GM19328 (cell line): Measurements from ENCODE around the gene XRRA1.

Experiments used
- ATAC-seq: cut with Tn5 transposase; IDR thresholded peaks from one replicate; pipeline ENCODE4 v1.9.1; 2021; ENCODE audit warnings: mild to moderate bottlenecking, moderate library complexity; ENCODE audit not compliant: unreplicated experiment

XRRA1 gene

GRCh38 chr11:74950374-74950969, 1.6 kb upstream of the XRRA1 start:
- no peak for ATAC-seq

GRCh38 chr11:74949753-74950137, 854 bp upstream of the XRRA1 start:
- ATAC-seq, result no peak

GRCh38 chr11:74948546-74948897, 369 bp downstream of the XRRA1 start:
- ATAC-seq, result peak; percentile 6

- no peak for ATAC-seq
These were observed 6.7 kb downstream of the XRRA1 start for GRCh38 chr11:74942073-74942759.

- no peak for ATAC-seq
These were observed 7.4 kb downstream of the XRRA1 start for GRCh38 chr11:74941492-74941891.

GRCh38 chr11:74937696-74938475, 11.0 kb downstream of the XRRA1 start:
- no peak for ATAC-seq

GRCh38 chr11:74936976-74937375, 11.9 kb downstream of the XRRA1 start:
- no peak for ATAC-seq

- no peak for ATAC-seq
These were observed 12.8 kb downstream of the XRRA1 start for GRCh38 chr11:74936087-74936486.

- ATAC-seq, result no peak
These were observed 13.6 kb downstream of the XRRA1 start for GRCh38 chr11:74935285-74935684.

GRCh38 chr11:74933765-74934164, 15.1 kb downstream of the XRRA1 start:
- no peak for ATAC-seq

- ATAC-seq, result no peak
These were observed 16.1 kb downstream of the XRRA1 start for GRCh38 chr11:74932797-74933196.

- ATAC-seq, result no peak
These were observed 16.7 kb downstream of the XRRA1 start for GRCh38 chr11:74932169-74932568.

- peak; percentile 69 for ATAC-seq
These were observed 19.2 kb downstream of the XRRA1 start for GRCh38 chr11:74929431-74930363.

- no peak for ATAC-seq
These were observed 21.4 kb downstream of the XRRA1 start for GRCh38 chr11:74927496-74927895.

- no peak for ATAC-seq
These were observed 22.4 kb downstream of the XRRA1 start for GRCh38 chr11:74926304-74927030.

GRCh38 chr11:74925281-74925680, 23.6 kb downstream of the XRRA1 start:
- no peak for ATAC-seq

GRCh38 chr11:74923125-74923524, 25.8 kb downstream of the XRRA1 start:
- no peak for ATAC-seq

- ATAC-seq, result no peak
These were observed 39.1 kb downstream of the XRRA1 start for GRCh38 chr11:74909812-74910211.

GRCh38 chr11:74909385-74909784, 39.5 kb downstream of the XRRA1 start:
- ATAC-seq, result no peak

GRCh38 chr11:74905326-74905725, 43.6 kb downstream of the XRRA1 start:
- no peak for ATAC-seq
